H1 (cell line): ENCODE results near the gene NCOA5. TPM values are rescaled to one million over a fixed set of nuclear protein-coding genes. Genes with fewer than 3 reads are reported as not detected.

Source experiments
- CTCF ChIA-PET: fragments of 300-600 bp; sonication (Branson Sonifier 250); formaldehyde crosslinking; loops from one replicate; lab custom pipeline; 2021; ENCODE audit not compliant: partially characterized antibody; lab: Charles Lee
- POLR2A ChIA-PET: fragments of 300-600 bp; sonication (Branson Sonifier 250); formaldehyde crosslinking; loops from one replicate; lab custom pipeline; 2021; ENCODE audit warnings: inconsistent platforms; ENCODE audit not compliant: partially characterized antibody; lab: Charles Lee
- DNase-seq, 2 experiments: peaks; one replicate each; pipeline versions ENCODE4 v3.0.0 to v3.0.0-alpha.2; 2010 to 2022; ENCODE audit warnings: low spot score in 2 of 2, low read depth in 1 of 2, mixed read lengths in 1 of 2
- FAIRE-seq: peaks from 2 replicates; lab custom pipeline; 2011; peaks lifted over from hg19 to GRCh38; lab: Jason Lieb, UNC
- H2AFZ ChIP-seq: 2 replicates; pipeline ENCODE4 v1.8.1; 2012; ENCODE audit warnings: low read length, inconsistent platforms
- H2AK5ac ChIP-seq: 2 replicates; pipeline ENCODE4 v1.6.1; 2013; ENCODE audit warnings: low read depth, low read length
- H2BK120ac ChIP-seq: replicated peaks from 2 replicates; pipeline ENCODE3; 2013; ENCODE audit warnings: low read depth, low read length, inconsistent platforms
- H2BK12ac ChIP-seq: 2 replicates; pipeline ENCODE4 v1.6.1; 2013; ENCODE audit warnings: low read depth, low read length
- H2BK15ac ChIP-seq: 2 replicates; pipeline ENCODE4 v1.6.1; 2013; ENCODE audit warnings: low read length
- H2BK20ac ChIP-seq: 2 replicates; pipeline ENCODE4 v1.6.1; 2013; ENCODE audit warnings: low read length
- H2BK5ac ChIP-seq: 2 replicates; pipeline ENCODE4 v1.6.1; 2013; ENCODE audit warnings: low read depth, low read length
- H3K14ac ChIP-seq: 2 replicates; pipeline ENCODE4 v1.6.1; 2013; ENCODE audit warnings: inconsistent platforms; ENCODE audit not compliant: insufficient read length
- H3K18ac ChIP-seq: 2 replicates; pipeline ENCODE4 v1.6.1; 2013; ENCODE audit warnings: low read length; ENCODE audit errors: extremely low read depth
- H3K23ac ChIP-seq: 2 replicates; pipeline ENCODE4 v1.6.1; 2013; ENCODE audit warnings: inconsistent platforms; ENCODE audit not compliant: insufficient read length
- H3K23me2 ChIP-seq: 2 replicates; pipeline ENCODE4 v1.6.1; 2013; ENCODE audit warnings: low read depth, low read length
- H3K27ac ChIP-seq: 2 replicates; pipeline ENCODE4 v1.6.1; 2011; ENCODE audit warnings: low read depth, low read length, inconsistent platforms
- H3K27me3 ChIP-seq, 4 experiments: replicated peaks in 1 of 4; 1 replicate in 1 of 4; 2 replicates in 3 of 4; pipeline versions ENCODE4 v1.6.1 to v1.8.1; 2011 to 2013; ENCODE audit warnings: low read length in 3 of 4, mild to moderate bottlenecking in 3 of 4, inconsistent platforms in 2 of 4, mixed read lengths in 2 of 4, moderate library complexity in 1 of 4; ENCODE audit not compliant: control insufficient read depth in 3 of 4, insufficient read depth in 3 of 4; ENCODE audit errors: extremely low read depth in 1 of 4
- H3K36me3 ChIP-seq, 4 experiments: 2 replicates each; pipeline versions ENCODE4 v1.6.1 to v1.8.1; 2011 to 2013; ENCODE audit warnings: mild to moderate bottlenecking in 4 of 4, low read length in 3 of 4, moderate library complexity in 2 of 4, control low read depth in 1 of 4, inconsistent platforms in 1 of 4; ENCODE audit not compliant: insufficient read depth in 4 of 4, control insufficient read depth in 2 of 4
- H3K4ac ChIP-seq: replicated peaks from 2 replicates; pipeline ENCODE3; 2013; ENCODE audit warnings: low read length, low read depth, mixed read lengths, inconsistent platforms; ENCODE audit not compliant: insufficient read length
- H3K4me1 ChIP-seq, 4 experiments: replicated peaks in 1 of 4; 1 replicate in 1 of 4; 2 replicates in 3 of 4; pipeline versions ENCODE4 v1.6.1 to v1.8.1; 2011 to 2013; ENCODE audit warnings: low read length in 3 of 4, inconsistent platforms in 2 of 4, mixed read lengths in 1 of 4; ENCODE audit not compliant: insufficient read depth in 4 of 4, control insufficient read depth in 3 of 4
- H3K4me2 ChIP-seq, 2 experiments: 2 replicates each; pipeline versions ENCODE4 v1.6.1 to v1.8.1; 2011 to 2013; ENCODE audit warnings: low read depth in 2 of 2, low read length in 2 of 2, control low read depth in 1 of 2, inconsistent platforms in 1 of 2, mild to moderate bottlenecking in 1 of 2; ENCODE audit not compliant: insufficient read depth in 1 of 2
- H3K4me3 ChIP-seq, 4 experiments: fragments of 200-600, 300-600 bp in 1 of 4; sonication (generic), shearing (Covaris generic), sonication (Bioruptor Twin) in 1 of 4; 2 replicates each; pipeline versions ENCODE4 v1.5.1 to v1.8.1; 2011 to 2016; ENCODE audit warnings: low read length in 4 of 4, low read depth in 3 of 4, control low read depth in 2 of 4, inconsistent platforms in 2 of 4, mild to moderate bottlenecking in 2 of 4, mixed read lengths in 1 of 4, moderate library complexity in 1 of 4; ENCODE audit not compliant: insufficient read depth in 2 of 4; ENCODE audit errors: extremely low read depth in 1 of 4
- H3K56ac ChIP-seq: replicated peaks from 2 replicates; pipeline ENCODE3; 2013; ENCODE audit warnings: low read depth, mild to moderate bottlenecking, mixed read lengths, low read length, inconsistent platforms; ENCODE audit not compliant: insufficient read length
- H3K79me1 ChIP-seq: 2 replicates; pipeline ENCODE4 v1.6.1; 2013; ENCODE audit warnings: low read depth, low read length, control low read depth
- H3K79me2 ChIP-seq, 2 experiments: 2 replicates each; pipeline versions ENCODE4 v1.6.1 to v1.8.1; 2012 to 2013; ENCODE audit warnings: low read length in 2 of 2, mild to moderate bottlenecking in 2 of 2, inconsistent platforms in 1 of 2; ENCODE audit not compliant: insufficient read depth in 2 of 2, control insufficient read depth in 1 of 2
- H3K9ac ChIP-seq, 4 experiments: replicated peaks in 1 of 4; 1 replicate in 1 of 4; 2 replicates in 3 of 4; pipeline versions ENCODE4 v1.6.1 to v1.8.1; 2011 to 2013; ENCODE audit warnings: low read depth in 3 of 4, low read length in 3 of 4, control low read depth in 2 of 4, mild to moderate bottlenecking in 2 of 4, moderate library complexity in 2 of 4, inconsistent platforms in 1 of 4; ENCODE audit errors: extremely low read depth in 1 of 4
- H3K9me3 ChIP-seq, 2 experiments: 2 replicates each; pipeline versions ENCODE4 v1.6.1 to v1.8.1; 2012 to 2013; ENCODE audit warnings: mild to moderate bottlenecking in 2 of 2, moderate library complexity in 2 of 2, control low read depth in 1 of 2, inconsistent platforms in 1 of 2, low read depth in 1 of 2, low read length in 1 of 2, mixed read lengths in 1 of 2; ENCODE audit not compliant: insufficient read depth in 2 of 2
- H4K20me1 ChIP-seq, 2 experiments: replicated peaks in 1 of 2; 2 replicates each; pipeline versions ENCODE3 to v1.8.1; 2011 to 2013; ENCODE audit warnings: inconsistent platforms in 2 of 2, low read length in 2 of 2, mild to moderate bottlenecking in 1 of 2; ENCODE audit not compliant: insufficient read depth in 2 of 2, control insufficient read depth in 1 of 2
- H4K5ac ChIP-seq: 2 replicates; pipeline ENCODE4 v1.6.1; 2013; ENCODE audit warnings: low read length, low read depth, mixed read lengths, inconsistent platforms; ENCODE audit not compliant: insufficient read length
- H4K8ac ChIP-seq: 2 replicates; pipeline ENCODE4 v1.8.0; 2013; ENCODE audit warnings: mild to moderate bottlenecking, moderate library complexity, low read length, inconsistent platforms; ENCODE audit not compliant: insufficient read depth; ENCODE audit errors: extremely low read depth
- H4K91ac ChIP-seq: replicated peaks from 2 replicates; pipeline ENCODE3; 2013; ENCODE audit warnings: low read length, mixed read lengths, inconsistent platforms; ENCODE audit not compliant: insufficient read length
- ATF3 ChIP-seq: IDR thresholded peaks from 2 replicates; pipeline ENCODE4 v1.6.1; 2011; ENCODE audit warnings: low read depth, mild to moderate bottlenecking, low read length; ENCODE audit not compliant: insufficient read depth
- CHD2 ChIP-seq: IDR thresholded peaks from 2 replicates; pipeline ENCODE4 v1.6.1; 2012; ENCODE audit warnings: low read length, improper control_type of control experiment
- E2F6 ChIP-seq: IDR thresholded peaks from 2 replicates; pipeline ENCODE4 v1.6.1; 2012; ENCODE audit warnings: inconsistent platforms
- EP300 ChIP-seq, 2 experiments: IDR thresholded peaks; 1 replicate in 1 of 2; 2 replicates in 1 of 2; pipeline ENCODE4 v1.6.1; 2011 to 2012; ENCODE audit warnings: low read depth in 2 of 2, low read length in 2 of 2, mild to moderate bottlenecking in 2 of 2, borderline replicate concordance in 1 of 2, inconsistent platforms in 1 of 2, moderate library complexity in 1 of 2
- HDAC6 ChIP-seq: IDR thresholded peaks from one replicate; pipeline ENCODE4 v1.7.1; 2012; ENCODE audit warnings: low read depth, mild to moderate bottlenecking, inconsistent platforms, low read length, moderate library complexity
- POU5F1 ChIP-seq: IDR thresholded peaks from 2 replicates; pipeline ENCODE4 v1.6.1; 2011; ENCODE audit warnings: low read depth, mild to moderate bottlenecking, low read length, moderate library complexity
- RBBP5 ChIP-seq: IDR thresholded peaks from 2 replicates; pipeline ENCODE4 v1.7.1; 2012; ENCODE audit warnings: low read depth, mild to moderate bottlenecking, inconsistent platforms, low read length, moderate library complexity, borderline replicate concordance
- SIN3A ChIP-seq, 2 experiments: IDR thresholded peaks in 1 of 2; conservative IDR thresholded peaks in 1 of 2; 2 replicates each; pipeline ENCODE4 v1.6.1; 2011 to 2012; ENCODE audit warnings: low read length in 2 of 2, improper control_type of control experiment in 1 of 2, low read depth in 1 of 2, mild to moderate bottlenecking in 1 of 2
- WGBS, 2 experiments: shearing (Covaris generic) in 1 of 2; methylation state at CpG; one replicate each; pipeline versions ENCODE4 v1.1.6 to v1.1.7; 2013 to 2015; ENCODE audit warnings: low lambda C conversion rate in 2 of 2, mixed read lengths in 2 of 2, inconsistent platforms in 1 of 2, low coverage in 1 of 2, missing lambda C conversion rate in 1 of 2; ENCODE audit not compliant: insufficient replicate concordance in 2 of 2, insufficient coverage in 1 of 2, insufficient read length in 1 of 2; ENCODE audit errors: extremely low coverage in 1 of 2, missing lambda C conversion rate in 1 of 2; 5-methylcytosine and 5-hydroxymethylcytosine counted together
- polyA plus RNA-seq, 7 experiments: library from polyadenylated mRNA; depleted of rRNA in 3 of 7; stranded (reverse) in 5 of 7; unstranded in 2 of 7; fragments of >200 nt in 5 of 7; fragments of 200-250 nt in 2 of 7; gene quantifications; 1 replicate in 5 of 7; 2 replicates in 1 of 7; 4 replicates in 1 of 7; pipeline versions ENCODE4 v1.2.1 to v1.2.3, GENCODE V29; 2011 to 2013; ENCODE audit warnings: missing spikeins in 2 of 7, mixed read lengths in 2 of 7
- total RNA-seq: library from RNA; stranded (reverse); fragmentation: NEBNext Ultra II Directional; extraction: Animal tissue kit (Norgen Biotek cat#: 25700); gene quantifications from 2 replicates; pipeline ENCODE4 v1.2.1, GENCODE V29; 2021

NCOA5 gene
- total and polyA plus RNA-seq, 2 of the 8 experiments (the other 6 are each of a cell fraction or from before 2014, with no cell fraction given) = 20.4 to 29.0 TPM

GRCh38 chr20:46021361-46022359 lies 68.1 kb downstream of the NCOA5 start:
- no peaks in the 10 kb centered on the region for H3K36me3 ChIP-seq
- no peak overlapping the region for H2AK5ac ChIP-seq
- H3K18ac ChIP-seq = peak overlapping the region; percentile 78; the same call in 1 of the 2 replicates
- no peak for FAIRE-seq
- H3K23ac ChIP-seq = no peak overlapping the region
- no peak overlapping the region for H3K27ac ChIP-seq
- H4K20me1 ChIP-seq = peaks cover 0 to 15% of the 10 kb centered on the region in 2 experiments
- ChIA-PET CTCF (interaction anchor here (0.6 to 4.7 kb wide), 41 partner anchors 8 to 327 kb away, joined by 3 to 50 read pairs (median 4); partner anchors contain the start of gene CD40), POLR2A (interaction anchor here (0.9 to 1.9 kb wide), 7 partner anchors 11 to 87 kb away, joined by 3 to 6 read pairs (median 3); partner anchors contain the start of genes PCIF1 and ZNF335)
- no peak overlapping the region for H4K91ac ChIP-seq
- no peaks in the 10 kb centered on the region for H3K79me2 ChIP-seq
- peak overlapping the region in 2 of 4 experiments; percentile 54 to 61; a peak in 4 of 7 replicates for H3K9ac ChIP-seq
- H3K4me3 ChIP-seq = peak overlapping the region; percentile 53 to 81 (median 71)
- no peaks in the 10 kb centered on the region for H3K9me3 ChIP-seq
- H3K27me3 ChIP-seq = peaks cover 2 to 36% (median 11%) of the 10 kb centered on the region in 4 experiments; a peak in 6 of 7 replicates
- WGBS, 2 experiments = 26% methylated on average over 18 of the region's 71 CpGs; no CpG with 5 or more reads in 1 of the 2 experiments
- H3K4ac ChIP-seq = no peak overlapping the region
- no peak overlapping the region for H2AFZ ChIP-seq
- peak; percentile 94 to 100 for DNase-seq
- no peak overlapping the region; the same call in 1 of the 2 replicates for H2BK5ac ChIP-seq
- H3K79me1 ChIP-seq = no peaks in the 10 kb centered on the region
- no peak overlapping the region for H2BK12ac ChIP-seq
- H2BK15ac ChIP-seq = 0 out of 2 replicates have a peak overlapping the region, but pooled peaks have one; percentile 31
- H4K5ac ChIP-seq = peak overlapping the region; percentile 52
- H4K8ac ChIP-seq = no peak overlapping the region
- H3K4me1 ChIP-seq = no peaks in the 10 kb centered on the region; a peak in 1 of 7 replicates
- no peak overlapping the region for H3K14ac ChIP-seq
- H2BK20ac ChIP-seq = no peak overlapping the region
- no peak overlapping the region for H3K56ac ChIP-seq
- peak overlapping the region; percentile 72 to 95 for H3K4me2 ChIP-seq
- no peak overlapping the region for H2BK120ac ChIP-seq
- peaks cover 8% of the 10 kb centered on the region for H3K23me2 ChIP-seq
- TF ChIP-seq POU5F1 (no peak), E2F6 (peak; percentile 37), SIN3A (conservative IDR thresholded peaks at IDR 0.05 in 1 of 2, IDR thresholded peaks at IDR 0.05 in 1 of 2; ENCODE audit: low read depth in 1 of 2, low read length in 2 of 2) (no peak; a peak in 1 of 4 replicates), RBBP5 (no peak), ATF3 (no peak), HDAC6 (no peak), EP300 (IDR thresholded peaks at IDR 0.05; ENCODE audit: borderline replicate concordance in 1 of 2, low read depth in 2 of 2, low read length in 2 of 2) (peak in 1 of 2 experiments; percentile 31; a peak in 1 of 3 replicates), CHD2 (no peak)
